ENCODE data around the gene CBX1.
A peak's percentile ranks its signal among the peaks of the same experiment; 100 is the strongest.
"Not testable (repeated sequence)": the region's sequence is repeated elsewhere in the genome, so short reads cannot be mapped to it uniquely, and the experiment has no call there.

Gene CBX1

DNA sequence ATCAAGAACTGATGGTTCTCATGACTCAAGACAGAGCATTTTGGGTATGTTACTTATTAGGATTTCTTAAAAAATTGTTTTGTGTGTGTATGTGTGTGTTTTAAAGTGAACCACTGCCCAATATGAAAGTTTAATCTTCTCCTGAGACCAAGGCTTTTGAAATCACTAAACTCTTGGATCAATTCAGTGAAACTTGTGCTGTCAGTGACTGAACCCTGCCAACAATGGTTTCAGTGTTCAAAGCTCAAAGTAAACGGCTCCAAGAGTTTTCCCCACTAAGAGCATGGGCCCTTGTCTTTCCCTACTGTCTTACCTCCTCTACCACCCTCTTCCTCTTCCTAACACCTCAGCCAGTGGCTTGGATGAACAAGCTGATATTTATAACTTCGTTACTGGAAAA lies 31.1 kb downstream of the CBX1 start:
- no peak for DNase-seq

DNA sequence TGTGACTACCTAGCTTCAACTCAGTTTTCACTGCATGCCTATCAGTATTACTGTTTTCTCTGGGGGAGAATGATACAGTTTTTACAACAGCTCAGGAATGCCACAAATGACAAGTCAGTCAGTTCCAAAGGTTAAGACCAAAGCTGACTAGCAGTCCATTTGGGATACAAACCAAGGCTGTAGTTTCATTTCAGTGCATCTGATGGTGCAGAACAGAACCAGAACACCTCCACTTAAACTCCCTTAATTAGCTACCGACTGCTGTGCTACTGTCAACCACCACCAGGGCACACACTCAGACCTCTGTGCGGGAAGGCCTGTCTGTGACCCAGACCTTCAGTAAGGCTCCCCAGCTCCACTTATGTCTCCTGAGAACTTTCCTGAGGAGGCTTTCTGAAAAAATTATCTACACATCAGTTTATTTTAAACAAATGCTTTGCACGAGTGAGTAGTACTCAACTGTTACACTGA lies 32.8 kb downstream of the CBX1 start:
- DNase-seq = peak; percentile 32

GRCh38 chr17:48067808-48068207 lies 33.5 kb downstream of the CBX1 start:
- not testable (repeated sequence) for DNase-seq

- no peak for DNase-seq
Measured at GRCh38 chr17:48067245-48067644, 34.0 kb downstream of the CBX1 start.

- DNase-seq = no peak
Measured at GRCh38 chr17:48066656-48067055, 34.6 kb downstream of the CBX1 start.

- no peak for DNase-seq
Measured at GRCh38 chr17:48066192-48066591, 35.1 kb downstream of the CBX1 start.

DNA sequence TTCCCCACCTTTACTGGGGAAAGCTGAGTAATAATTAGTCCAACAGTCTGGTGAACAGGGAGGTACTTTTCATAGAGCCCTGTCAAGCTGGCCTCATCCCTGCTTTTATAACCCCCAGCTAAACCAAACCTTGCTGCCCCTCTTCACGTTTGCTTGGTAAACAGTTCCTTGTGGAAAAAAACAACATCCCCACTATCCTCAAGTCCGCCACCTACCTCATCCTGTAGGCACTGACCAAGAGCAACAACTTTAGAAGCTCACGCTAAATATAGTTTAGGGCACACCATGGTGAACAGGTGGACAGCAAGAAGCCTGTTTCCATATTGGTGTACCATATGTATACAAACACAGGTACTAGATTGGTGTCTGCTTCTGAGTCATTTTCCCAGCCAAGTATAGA lies 36.6 kb downstream of the CBX1 start:
- no peak for DNase-seq

DNA sequence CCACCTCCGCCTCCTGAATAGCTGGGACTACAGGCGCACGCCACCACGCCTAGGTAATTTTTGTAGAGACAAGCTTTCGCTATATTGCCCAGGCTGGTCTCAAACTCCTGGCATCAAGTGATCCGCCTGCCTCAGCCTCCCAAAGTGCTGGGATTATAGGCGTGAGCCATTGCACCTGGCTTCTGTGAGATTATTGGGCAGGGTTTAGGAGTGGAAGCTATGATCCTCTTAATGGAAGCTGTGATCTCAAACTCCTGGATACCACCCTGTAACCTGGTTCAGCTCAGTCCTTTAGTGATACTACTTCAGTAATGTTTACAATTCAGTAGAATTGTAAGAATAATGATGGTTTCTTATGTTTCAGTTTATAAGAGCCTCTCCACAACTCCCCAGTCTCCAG lies 39.0 kb downstream of the CBX1 start:
- DNase-seq = no peak

GRCh38 chr17:48060249-48060648 lies 41.0 kb downstream of the CBX1 start:
- DNase-seq = no peak

DNA sequence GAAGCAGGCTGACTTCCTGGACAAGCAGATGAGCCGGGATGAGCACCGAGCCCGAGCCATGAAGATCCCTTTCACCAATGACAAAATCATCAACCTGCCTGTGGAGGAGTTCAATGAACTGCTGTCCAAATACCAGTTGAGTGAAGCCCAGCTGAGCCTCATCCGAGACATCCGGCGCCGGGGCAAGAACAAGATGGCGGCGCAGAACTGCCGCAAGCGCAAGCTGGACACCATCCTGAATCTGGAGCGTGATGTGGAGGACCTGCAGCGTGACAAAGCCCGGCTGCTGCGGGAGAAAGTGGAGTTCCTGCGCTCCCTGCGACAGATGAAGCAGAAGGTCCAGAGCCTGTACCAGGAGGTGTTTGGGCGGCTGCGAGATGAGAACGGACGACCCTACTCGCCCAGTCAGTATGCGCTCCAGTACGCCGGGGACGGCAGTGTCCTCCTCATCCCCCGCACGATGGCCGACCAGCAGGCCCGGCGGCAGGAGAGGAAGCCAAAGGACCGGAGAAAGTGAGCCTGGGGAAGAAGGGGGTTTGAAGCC lies 42.1 kb downstream of the CBX1 start:
- no peak for DNase-seq

DNA sequence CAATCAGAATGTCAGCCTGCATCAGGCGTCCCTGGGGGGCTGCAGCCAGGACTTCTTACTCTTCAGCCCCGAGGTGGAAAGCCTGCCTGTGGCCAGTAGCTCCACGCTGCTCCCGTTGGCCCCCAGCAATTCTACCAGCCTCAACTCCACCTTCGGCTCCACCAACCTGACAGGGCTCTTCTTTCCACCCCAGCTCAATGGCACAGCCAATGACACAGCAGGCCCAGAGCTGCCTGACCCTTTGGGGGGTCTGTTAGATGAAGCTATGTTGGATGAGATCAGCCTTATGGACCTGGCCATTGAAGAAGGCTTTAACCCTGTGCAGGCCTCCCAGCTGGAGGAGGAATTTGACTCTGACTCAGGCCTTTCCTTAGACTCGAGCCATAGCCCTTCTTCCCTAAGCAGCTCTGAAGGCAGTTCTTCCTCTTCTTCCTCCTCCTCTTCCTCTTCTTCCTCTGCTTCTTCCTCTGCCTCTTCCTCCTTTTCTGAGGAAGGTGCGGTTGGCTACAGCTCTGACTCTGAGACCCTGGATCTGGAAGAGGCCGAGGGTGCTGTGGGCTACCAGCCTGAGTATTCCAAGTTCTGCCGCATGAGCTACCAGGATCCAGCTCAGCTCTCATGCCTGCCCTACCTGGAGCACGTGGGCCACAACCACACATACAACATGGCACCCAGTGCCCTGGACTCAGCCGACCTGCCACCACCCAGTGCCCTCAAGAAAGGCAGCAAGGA lies 42.7 kb downstream of the CBX1 start:
- DNase-seq = no peak

DNA sequence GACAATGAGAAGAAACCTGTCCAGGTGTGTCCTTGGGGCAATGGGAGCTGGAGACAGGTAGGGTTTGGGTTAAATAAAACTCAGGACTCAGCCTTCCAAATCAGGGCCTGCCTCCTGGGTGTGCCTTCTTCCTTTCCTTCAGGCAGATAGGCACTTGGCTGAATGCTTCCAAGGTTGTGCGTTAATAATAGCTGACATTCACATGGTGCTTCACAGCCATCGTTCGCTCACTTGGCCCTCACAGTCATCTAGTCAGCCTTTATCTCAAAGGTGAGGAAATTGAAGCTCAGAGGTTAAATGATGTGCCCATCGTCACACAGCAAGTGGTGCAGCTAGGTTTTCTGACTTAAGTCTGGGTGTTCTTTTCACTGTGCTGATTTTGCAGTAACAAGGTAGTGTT lies 43.7 kb downstream of the CBX1 start:
- no peak for DNase-seq

- no peak for DNase-seq
Measured at GRCh38 chr17:48056879-48057278, 44.4 kb downstream of the CBX1 start.

DNA sequence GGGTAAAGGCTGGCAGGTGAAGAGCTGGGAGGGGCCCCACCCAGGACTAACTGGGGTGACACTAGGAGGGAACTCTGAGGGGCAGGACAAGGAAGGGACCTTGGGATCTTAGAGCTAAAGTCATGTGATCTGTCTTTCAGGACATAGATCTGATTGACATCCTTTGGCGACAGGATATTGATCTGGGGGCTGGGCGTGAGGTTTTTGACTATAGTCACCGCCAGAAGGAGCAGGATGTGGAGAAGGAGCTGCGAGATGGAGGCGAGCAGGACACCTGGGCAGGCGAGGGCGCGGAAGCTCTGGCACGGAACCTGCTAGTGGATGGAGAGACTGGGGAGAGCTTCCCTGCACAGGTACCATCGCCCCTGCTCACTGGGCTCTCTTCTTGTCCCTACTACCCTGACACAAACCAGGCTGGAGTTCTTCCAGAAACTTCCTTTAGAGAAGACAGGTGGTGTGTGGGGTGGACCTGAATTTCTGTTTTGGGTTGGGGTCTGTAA lies 45.0 kb downstream of the CBX1 start:
- no peak for DNase-seq

GRCh38 chr17:48055531-48056245 lies 45.6 kb downstream of the CBX1 start:
- peak; percentile 69 for DNase-seq

DNA sequence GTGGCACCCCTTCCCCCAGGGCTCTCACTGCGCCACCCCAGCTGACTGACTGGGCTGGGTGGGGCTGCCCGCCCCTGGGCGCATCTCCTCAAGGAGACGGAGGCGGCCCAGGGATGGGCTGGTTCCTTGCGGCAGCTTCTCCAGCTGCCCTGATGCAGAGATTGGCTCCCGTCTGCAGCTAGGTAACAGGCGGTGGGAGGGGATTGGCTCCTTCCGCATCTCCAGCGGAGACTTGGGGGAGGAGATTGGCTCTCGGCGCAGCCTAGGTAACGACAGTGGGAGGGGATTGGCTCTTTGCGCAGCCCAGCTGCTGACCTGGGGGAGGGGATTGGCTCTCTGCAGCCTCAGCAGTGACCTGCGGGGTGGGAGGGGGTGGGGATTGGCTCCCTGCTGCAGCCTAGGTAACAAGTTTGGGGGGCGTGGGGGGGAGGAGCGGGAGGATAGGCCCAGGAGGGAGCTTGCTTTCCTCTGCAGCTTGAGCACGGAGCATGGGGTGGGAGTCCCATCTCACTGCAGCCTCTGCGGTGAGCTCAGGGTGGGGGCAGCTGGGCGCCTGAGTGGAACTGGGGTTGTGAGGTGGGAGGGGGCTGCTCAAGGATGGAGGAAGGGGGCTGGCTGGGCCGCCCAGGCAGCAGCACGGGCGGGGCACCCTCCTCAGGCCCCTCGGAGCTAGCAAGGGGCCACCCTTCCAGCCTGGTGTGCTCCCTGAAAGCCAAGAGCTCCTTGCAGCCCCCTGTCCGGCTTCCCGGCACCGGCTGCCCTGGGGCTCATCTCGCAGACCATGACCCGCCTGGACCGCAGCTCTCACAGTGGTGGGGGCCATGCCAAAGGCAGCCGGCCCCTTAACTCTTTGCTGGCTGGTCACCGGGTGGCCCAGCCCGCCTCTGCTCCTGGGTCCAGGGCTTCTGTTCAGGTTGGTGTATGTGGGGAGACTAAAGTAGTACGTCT lies 46.8 kb downstream of the CBX1 start:
- no peak for DNase-seq

- DNase-seq = no peak
Measured at GRCh38 chr17:48053758-48054237, 47.5 kb downstream of the CBX1 start.

GRCh38 chr17:48052956-48053757 lies 48.1 kb downstream of the CBX1 start:
- no peak for DNase-seq

DNA sequence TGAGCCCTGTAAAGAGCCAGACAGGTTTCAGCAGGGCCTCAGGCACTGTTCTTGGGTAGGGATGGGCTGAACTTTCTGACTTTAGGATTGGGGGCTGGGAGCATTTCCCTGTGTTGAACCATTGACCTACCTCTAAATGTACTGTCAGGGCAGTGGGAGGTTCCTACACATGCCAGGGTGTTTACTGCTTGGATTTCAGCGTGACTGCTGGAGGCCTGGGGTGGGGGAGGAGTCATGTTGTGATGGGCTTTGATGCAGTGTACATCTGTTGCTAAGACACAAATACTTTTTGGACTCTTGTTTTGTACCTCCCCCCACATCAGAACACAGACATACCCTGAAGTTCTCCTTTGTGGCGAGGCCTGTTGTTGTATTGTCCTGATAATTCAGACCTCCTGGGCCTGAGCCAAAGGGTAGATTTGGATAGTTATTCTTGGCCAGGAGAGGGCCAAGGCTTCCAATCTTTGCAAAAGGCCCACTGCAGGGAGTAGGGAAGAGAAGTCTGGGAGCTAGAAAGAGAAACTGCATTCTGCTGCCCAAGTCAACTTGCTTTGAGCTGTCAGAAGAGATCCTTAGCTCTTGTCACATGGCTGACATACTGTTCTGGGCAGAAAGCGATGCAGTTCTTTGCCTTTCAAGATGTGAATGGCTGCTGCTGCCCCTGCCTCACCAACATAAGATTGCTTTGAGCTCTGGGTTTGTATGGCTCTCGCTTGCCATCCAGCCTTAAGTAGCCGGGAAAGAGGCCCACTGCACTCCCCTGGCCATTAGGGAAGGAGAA lies 49.4 kb downstream of the CBX1 start:
- DNase-seq = no peak

- DNase-seq = no peak
Measured at GRCh38 chr17:48051283-48051682, 50.0 kb downstream of the CBX1 start.
